Measurements from ENCODE around the gene WFDC6.

The WFDC6 gene

DNA sequence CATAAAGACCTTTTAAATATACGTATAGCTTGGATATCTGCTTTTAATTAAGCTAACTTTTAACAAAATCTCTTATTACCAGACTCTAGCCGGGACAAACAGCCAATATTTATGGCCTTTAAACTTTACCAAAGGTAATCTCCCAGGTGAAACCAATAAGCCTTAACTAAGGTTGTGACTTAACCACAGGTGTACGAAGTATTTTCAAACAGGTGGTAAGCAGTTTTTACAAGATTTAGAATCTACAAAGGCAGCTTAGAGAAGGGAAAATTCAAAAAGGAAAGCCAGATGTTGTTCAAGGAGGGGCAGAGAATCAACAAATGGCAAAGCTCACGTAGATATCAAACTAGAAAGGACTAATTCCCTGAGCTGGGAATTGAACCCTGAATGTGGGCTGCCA is 53.9 kb downstream of the WFDC6 start:
- DNase-seq (ENCODE audit: low spot score): no peak
- in situ Hi-C loops (cut with MboI; ENCODE audit: low pct_unique_long_range_greater_than_20kb, low sequenced_read_pairs, unreplicated experiment): no loop called here
- TF ChIP-seq CTCF (IDR thresholded peaks at IDR 0.05; ENCODE audit: extremely low read depth, insufficient read depth, missing control alignments): no peak

- TF ChIP-seq CTCF (IDR thresholded peaks at IDR 0.05; ENCODE audit: extremely low read depth, insufficient read depth, missing control alignments): no peak
- no peak for DNase-seq (ENCODE audit: low spot score)
- in situ Hi-C loops (cut with MboI; ENCODE audit: low pct_unique_long_range_greater_than_20kb, low sequenced_read_pairs, unreplicated experiment): no loop called here
Measured at GRCh38 chr20:45484676-45485075, 54.6 kb downstream of the WFDC6 start.
